Activated CD4-positive, alpha-beta T cell treated with anti-CD3 and anti-CD28 coated beads, Interleukin-10, Interleukin-2, amounts not matched to agents 100 ng/mL and 50 ng/mL, durations not matched to agents 16 hours and 8 hours (primary cell): ENCODE data around the gene IFIT1B.

Experiments used
- DNase-seq: peaks from one replicate; pipeline ENCODE4 v3.0.0-alpha.2; 2020

Gene IFIT1B

GRCh38 chr10:89414146-89414878, 36.5 kb downstream of the IFIT1B start, which contains the start of gene IFIT5:
Gene IFIT5, plus strand, starts transcription at chr10:89414568. Its CDS starts 231 bp downstream, at chr10:89414799.
- DNase-seq = peak; percentile 65

GRCh38 chr10:89414879-89415821, 37.3 kb downstream of the IFIT1B start:
- peak; percentile 22 for DNase-seq

GRCh38 chr10:89416465-89416864, 38.6 kb downstream of the IFIT1B start:
- DNase-seq = no peak

- DNase-seq = no peak
Observed at GRCh38 chr10:89419548-89419947, 41.7 kb downstream of the IFIT1B start.

- DNase-seq = no peak
Observed at GRCh38 chr10:89421018-89421476, 43.2 kb downstream of the IFIT1B start.

- DNase-seq = no peak
Observed at GRCh38 chr10:89425000-89425399, 47.1 kb downstream of the IFIT1B start.

- peak; percentile 30 for DNase-seq
Observed at GRCh38 chr10:89426230-89426868, 48.5 kb downstream of the IFIT1B start.

- DNase-seq = no peak
Observed at GRCh38 chr10:89427629-89428028, 49.8 kb downstream of the IFIT1B start.

- no peak for DNase-seq
Observed at GRCh38 chr10:89428877-89429276, 51.0 kb downstream of the IFIT1B start.

GRCh38 chr10:89431977-89432376, 54.1 kb downstream of the IFIT1B start:
- DNase-seq = no peak
